GM12878 (cell line): Measurements from ENCODE around the gene ZNF511. TPM values are rescaled to one million over a fixed set of nuclear protein-coding genes. Genes with fewer than 3 reads are reported as not detected.

Experiments
- ATAC-seq: fragments of 200-7000 bp; cut with Tn5 transposase; 3 replicates; pipeline ENCODE4 v1.9.1; 2020; ENCODE audit warnings: mild to moderate bottlenecking, moderate library complexity
- BruUV-seq: library from RNA; stranded (reverse); fragments of 400-500 nt; replicated peaks from 2 replicates; lab custom pipeline; 2021; lab: Mats Ljungman, UMichigan
- CTCF ChIA-PET: fragments of 300-600 bp; sonication (Branson Sonifier 250); formaldehyde crosslinking; extraction: SDS; loops from one replicate; lab custom pipeline; 2021; ENCODE audit warnings: inconsistent platforms; lab: Yijun Ruan, JAX
- POLR2A ChIA-PET: fragments of 350-600 bp; formaldehyde crosslinking; extraction: SDS; loops from one replicate; lab custom pipeline; 2021; ENCODE audit warnings: inconsistent platforms; lab: Charles Lee
- RAD21 ChIA-PET: fragments of 300-600 bp; sonication (Branson Sonifier 250); formaldehyde crosslinking; loops from one replicate; lab custom pipeline; 2023; ENCODE audit warnings: antibody characterized with exemption; ENCODE audit not compliant: unreplicated experiment; lab: Charles Lee
- SMC1A ChIA-PET: fragments of 300-600 bp; sonication (Branson Sonifier 250); formaldehyde crosslinking; loops from one replicate; lab custom pipeline; 2023; ENCODE audit not compliant: unreplicated experiment, uncharacterized antibody; lab: Charles Lee
- DNase-seq: peaks from one replicate; pipeline ENCODE4 v3.0.0-alpha.2; 2011; ENCODE audit warnings: low read depth, low spot score
- FAIRE-seq: peaks from 3 replicates; lab custom pipeline; 2011; peaks lifted over from hg19 to GRCh38; lab: Jason Lieb, UNC
- H2AFZ ChIP-seq: 2 replicates; pipeline ENCODE4 v1.6.0; 2011; ENCODE audit warnings: low read depth, low read length, control low read depth; ENCODE audit not compliant: control insufficient read depth
- H3K27ac ChIP-seq: 2 replicates; pipeline ENCODE4 v1.5.1; 2011; ENCODE audit warnings: control low read depth; ENCODE audit not compliant: control insufficient read depth, insufficient read depth
- H3K27me3 ChIP-seq, 2 experiments: replicated peaks in 1 of 2; 2 replicates each; pipeline versions ENCODE4 v1.6.0 to v1.6.1; 2011; ENCODE audit warnings: low read length in 1 of 2; ENCODE audit not compliant: control insufficient read depth in 2 of 2, insufficient read depth in 2 of 2
- H3K36me3 ChIP-seq, 2 experiments: 2 replicates each; pipeline ENCODE4 v1.5.1; 2011; ENCODE audit warnings: low read length in 1 of 2; ENCODE audit not compliant: control insufficient read depth in 2 of 2, insufficient read depth in 2 of 2
- H3K4me1 ChIP-seq: 2 replicates; pipeline ENCODE4 v1.6.1; 2011; ENCODE audit warnings: mild to moderate bottlenecking, low read length, moderate library complexity, mixed read lengths; ENCODE audit not compliant: control insufficient read depth, insufficient read depth
- H3K4me2 ChIP-seq: 2 replicates; pipeline ENCODE4 v1.6.0; 2011; ENCODE audit warnings: control low read depth; ENCODE audit not compliant: control insufficient read depth, insufficient read depth
- H3K4me3 ChIP-seq: fragments of 200-600 bp; sonication (generic); 2 replicates; pipeline ENCODE4 v1.5.1; 2016
- H3K79me2 ChIP-seq: 2 replicates; pipeline ENCODE4 v1.6.0; 2011; ENCODE audit warnings: low read length; ENCODE audit not compliant: control insufficient read depth, insufficient read depth
- H3K9ac ChIP-seq: 2 replicates; pipeline ENCODE4 v1.8.0; 2011; ENCODE audit warnings: low read length, control low read depth, mixed read lengths; ENCODE audit not compliant: control insufficient read depth, insufficient read depth
- H3K9me3 ChIP-seq: replicated peaks from 3 replicates; pipeline ENCODE4 v1.5.1; 2011; ENCODE audit warnings: mild to moderate bottlenecking, low read length; ENCODE audit not compliant: control insufficient read depth, insufficient read depth
- H4K20me1 ChIP-seq: 2 replicates; pipeline ENCODE4 v1.6.0; 2011; ENCODE audit not compliant: control insufficient read depth, insufficient read depth
- FOXK2 ChIP-seq: fragments of 450-650 bp; IDR thresholded peaks from 2 replicates; pipeline ENCODE4 v1.6.1; 2017; ENCODE audit warnings: mild to moderate bottlenecking, moderate library complexity
- HDGF ChIP-seq: fragments of 450-650 bp; IDR thresholded peaks from 2 replicates; pipeline ENCODE4 v1.6.1; 2016; ENCODE audit warnings: antibody characterized with exemption
- IRF3 ChIP-seq: fragments of 450-650 bp; IDR thresholded peaks from 2 replicates; pipeline ENCODE4 v1.6.1; 2014; ENCODE audit warnings: mild to moderate bottlenecking
- MYB ChIP-seq: fragments of 150-350 bp; IDR thresholded peaks from 2 replicates; pipeline ENCODE4 v1.6.1; 2014; ENCODE audit warnings: mild to moderate bottlenecking, low read depth, low read length, borderline replicate concordance
- MYC ChIP-seq: IDR thresholded peaks from 2 replicates; pipeline ENCODE4 v1.6.1; 2011; ENCODE audit warnings: mild to moderate bottlenecking, low read length, moderate library complexity, inconsistent platforms; ENCODE audit not compliant: insufficient read depth, insufficient replicate concordance, insufficient read length, severe bottlenecking
- POLR2A ChIP-seq: IDR thresholded peaks from 2 replicates; pipeline ENCODE4 v1.6.1; 2011; ENCODE audit warnings: low read depth, mild to moderate bottlenecking, low read length
- RB1 ChIP-seq: fragments of 450-650 bp; formaldehyde crosslinking; IDR thresholded peaks from 2 replicates; pipeline ENCODE4 v1.6.1; 2017; ENCODE audit warnings: mild to moderate bottlenecking, borderline replicate concordance
- SREBF1 ChIP-seq: IDR thresholded peaks from 2 replicates; pipeline ENCODE4 v1.6.1; 2012; ENCODE audit warnings: mild to moderate bottlenecking, low read length
- USF2 ChIP-seq: IDR thresholded peaks from 2 replicates; pipeline ENCODE4 v1.6.1; 2011; ENCODE audit warnings: low read depth, low read length, improper control_type of control experiment, borderline replicate concordance
- WGBS: methylation state at CpG from one replicate; pipeline ENCODE4 v1.1.6; 2016; ENCODE audit warnings: low lambda C conversion rate; ENCODE audit not compliant: insufficient replicate concordance, insufficient coverage; ENCODE audit errors: missing lambda C conversion rate; 5-methylcytosine and 5-hydroxymethylcytosine counted together
- in situ Hi-C: fragments of 300-500 bp; cut with MboI; formaldehyde crosslinking; loops from 9 replicates; pipeline ENCODE4 v1.14.3; 2018; ENCODE audit warnings: mixed read lengths
- intact Hi-C: fragments of 100-400 bp; cut with micrococcal nuclease; formaldehyde crosslinking; loops from one replicate; pipeline ENCODE4 v1.14.2; 2022; ENCODE audit not compliant: unreplicated experiment
- polyA plus RNA-seq, 11 experiments: library from polyadenylated mRNA; depleted of rRNA in 4 of 11; unstranded in 6 of 11; stranded (reverse) in 5 of 11; fragments of >200 nt; fragmentation: Nextera tagmentation in 4 of 11; fragmentation: Illumina TruSeq in 1 of 11; extraction: Ambion mirVana in 4 of 11; extraction: Trizol in 1 of 11; gene quantifications; 1 replicate in 1 of 11; 2 replicates in 10 of 11; pipeline versions ENCODE4 v1.2.1 to v1.2.3, GENCODE V29; 2011 to 2016; ENCODE audit warnings: inconsistent platforms in 2 of 11, missing spikeins in 2 of 11, low read depth in 1 of 11
- total RNA-seq, 4 experiments: library from RNA; depleted of rRNA in 3 of 4; stranded (reverse); fragments of >200 nt in 3 of 4; fragmentation: Illumina TruSeq in 1 of 4; extraction: Trizol in 1 of 4; gene quantifications; 2 replicates each; pipeline versions ENCODE4 v1.2.1 to v1.2.3, GENCODE V29; 2013 to 2021

ZNF511 gene
- total and polyA plus RNA-seq, 10 of the 15 experiments (the other 5 are each of a cell fraction or from before 2014, with no cell fraction given) = 0.58 to 110 (median 32.0) TPM

- POLR2A ChIA-PET = no interaction called here
- no peak for FAIRE-seq
- SMC1A ChIA-PET = no interaction called here
Measured at GRCh38 chr10:133286366-133286765, 22.3 kb upstream of the ZNF511 start.

GRCh38 chr10:133287832-133288500 lies 20.7 kb upstream of the ZNF511 start:
- no TSS peak for BruUV-seq
- Histone ChIP-seq H3K79me2 (no peaks in the 10 kb centered on the region), H3K4me3 (no peak overlapping the region), H2AFZ (no peak overlapping the region), H4K20me1 (no peaks in the 10 kb centered on the region), H3K9ac (no peak overlapping the region), H3K9me3 (no peaks in the 10 kb centered on the region), H3K4me2 (no peak overlapping the region), H3K27me3 (no peaks in the 10 kb centered on the region), H3K36me3 (peaks cover 9 to 26% of the 10 kb centered on the region in 2 experiments), H3K4me1 (no peaks in the 10 kb centered on the region), H3K27ac (no peak overlapping the region)
- in situ Hi-C loops (no loop called here), intact Hi-C loops (no loop called here)
- CTCF ChIA-PET = interaction anchor here (1.2 kb wide), 1 partner anchor 19 kb away, joined by 3 read pairs; no protein-coding TSS in a partner anchor
- SMC1A ChIA-PET = interaction anchor here (1.4 kb wide), 1 partner anchor 10 kb away, joined by 4 read pairs; no protein-coding TSS in a partner anchor
- WGBS = 94% methylated on average over 42 of the region's 46 CpGs
- FAIRE-seq = no peak
- POLR2A ChIA-PET = no interaction called here
- TF ChIP-seq FOXK2 (no peak), IRF3 (no peak), POLR2A (peak; percentile 23; the same call in 1 of the 2 replicates), RB1 (no peak), MYC (no peak), USF2 (no peak), HDGF (no peak), MYB (no peak)
- RAD21 ChIA-PET = no interaction called here
- no peak for ATAC-seq
- no peak for DNase-seq

More at GRCh38 chr10:133286366-133286765, 22.3 kb upstream of the ZNF511 start:
- in situ Hi-C loops = no loop called here
- no peaks in the 10 kb centered on the region for H3K79me2 ChIP-seq
- H2AFZ ChIP-seq = no peak overlapping the region
- CTCF ChIA-PET = no interaction called here
- no peaks in the 10 kb centered on the region for H3K9me3 ChIP-seq
- TF ChIP-seq SREBF1 = no peak
- TF ChIP-seq, all 136 proteins: peak for 0
- Histone ChIP-seq H3K4me2 (no peak overlapping the region), H4K20me1 (no peaks in the 10 kb centered on the region), H3K27me3 (no peaks in the 10 kb centered on the region), H3K36me3 (peaks cover 6 to 24% of the 10 kb centered on the region in 2 experiments), H3K27ac (no peak overlapping the region), H3K9ac (no peak overlapping the region), H3K4me1 (no peaks in the 10 kb centered on the region), H3K4me3 (no peak overlapping the region)
- RAD21 ChIA-PET = no interaction called here
- intact Hi-C loops = no loop called here
- DNase-seq (no peak), ATAC-seq (no peak)
- no TSS peak for BruUV-seq
- 93% methylated on average over 18 of the region's 18 CpGs for WGBS
